Heart left ventricle (tissue), 13 donors: Measurements from ENCODE around the gene TSC22D1.

Experiments
- POLR2A ChIP-seq, 2 donors: fragments of 450-650 bp; IDR thresholded peaks; one replicate each; pipeline ENCODE4 v1.6.1; 2017; ENCODE audit warnings: antibody characterized with exemption in 2 of 2, mild to moderate bottlenecking in 2 of 2, moderate library complexity in 2 of 2
- TF ChIP-seq, protein P1 (sequence below), 12 donors: fragments of 200-600 bp; sonication (generic) in 4 of 12; IDR thresholded peaks; one replicate each; pipeline versions ENCODE4 v1.5.0 to v1.8.0; 2018 to 2022; ENCODE audit warnings: antibody characterized with exemption in 12 of 12, mild to moderate bottlenecking in 5 of 12
- donor health status: ischemic (EF 13 %, LVEDD 7.1; RV severe dilation, severe dysfunction).
- donor health status: DM: no; HTN: yes; CAD: no.
- donor health status: DM: no; HTN: no; CAD: no.
- donor health status: ischemic (EF 25% LVEDD 6.9; RV normal size, moderate dysfunction).
- donor health status: ischemic (EF 25% LVEDD 5.7; RV mildly dilated, moderate dysfunction).
- donor health status: ischemic (EF 35%, LVEDD 5.7; RV mildly dilated, moderate dysfunction).
- donor health status: nonischemic (EF 11% LVEDD 7.7; RV severe dilation, severe dysfunction).
- donor health status: DM: yes; HTN: yes; CAD: no.
- donor health status: PGD.
- donor health status: ischemic (EF 29% LVEDD 5.4; RV normal size, mild dysfunction).
- donor health status: nonischemic (EF 23%, LVEDD 6.1; RV moderate dilation, normal function).

DNA sequence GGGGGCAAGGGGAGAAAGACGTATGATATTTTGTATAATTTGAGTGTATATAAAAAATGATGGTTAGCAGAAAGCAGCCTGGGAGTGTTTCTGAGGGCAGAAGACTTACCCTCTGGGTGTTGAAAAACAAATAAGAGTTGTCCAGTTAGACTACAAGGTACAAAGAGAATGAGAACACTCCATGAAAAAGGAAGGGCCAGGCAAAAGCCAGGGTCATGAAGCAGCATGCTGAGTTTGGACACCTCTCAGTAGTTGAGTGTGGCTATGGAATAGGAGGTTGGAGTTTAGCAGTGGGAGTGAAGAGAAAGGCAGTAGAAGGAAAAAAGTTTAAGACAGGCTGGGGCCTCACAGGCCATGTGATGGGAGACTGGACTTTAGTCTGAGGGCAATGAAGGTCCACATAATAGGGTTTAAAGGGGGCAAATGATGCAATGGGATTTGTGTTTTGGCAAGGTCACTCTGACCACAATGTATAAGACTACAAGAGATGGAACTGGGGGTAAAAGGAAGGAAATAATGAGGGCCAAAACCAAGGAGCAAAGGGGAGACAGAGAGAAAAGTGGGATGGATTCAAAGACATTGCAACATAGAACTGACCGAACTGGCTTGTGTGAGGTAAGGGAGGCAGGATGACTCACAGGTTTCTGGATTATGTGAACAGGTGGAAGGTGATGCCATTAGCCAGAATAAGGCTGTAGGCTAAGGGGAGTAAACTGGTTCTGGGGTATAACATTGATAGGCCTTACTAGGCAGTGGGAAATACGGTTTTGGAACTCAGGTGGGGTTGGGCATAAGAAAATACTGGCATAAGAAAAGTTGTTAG lies 125.9 kb downstream of the TSC22D1 start:
- TF ChIP-seq, protein P1, sequence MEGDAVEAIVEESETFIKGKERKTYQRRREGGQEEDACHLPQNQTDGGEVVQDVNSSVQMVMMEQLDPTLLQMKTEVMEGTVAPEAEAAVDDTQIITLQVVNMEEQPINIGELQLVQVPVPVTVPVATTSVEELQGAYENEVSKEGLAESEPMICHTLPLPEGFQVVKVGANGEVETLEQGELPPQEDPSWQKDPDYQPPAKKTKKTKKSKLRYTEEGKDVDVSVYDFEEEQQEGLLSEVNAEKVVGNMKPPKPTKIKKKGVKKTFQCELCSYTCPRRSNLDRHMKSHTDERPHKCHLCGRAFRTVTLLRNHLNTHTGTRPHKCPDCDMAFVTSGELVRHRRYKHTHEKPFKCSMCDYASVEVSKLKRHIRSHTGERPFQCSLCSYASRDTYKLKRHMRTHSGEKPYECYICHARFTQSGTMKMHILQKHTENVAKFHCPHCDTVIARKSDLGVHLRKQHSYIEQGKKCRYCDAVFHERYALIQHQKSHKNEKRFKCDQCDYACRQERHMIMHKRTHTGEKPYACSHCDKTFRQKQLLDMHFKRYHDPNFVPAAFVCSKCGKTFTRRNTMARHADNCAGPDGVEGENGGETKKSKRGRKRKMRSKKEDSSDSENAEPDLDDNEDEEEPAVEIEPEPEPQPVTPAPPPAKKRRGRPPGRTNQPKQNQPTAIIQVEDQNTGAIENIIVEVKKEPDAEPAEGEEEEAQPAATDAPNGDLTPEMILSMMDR (IDR thresholded peaks at IDR 0.05), result no peak
- no peak for TF ChIP-seq POLR2A (IDR thresholded peaks at IDR 0.05)
